Mesenchymal stem cell (in vitro differentiated cells and primary cell): ENCODE results near the gene PDE2A.

Source experiments
- DNase-seq: peaks from one replicate; pipeline ENCODE4 v3.0.0-alpha.2; 2013
- H2AFZ ChIP-seq: one replicate; pipeline ENCODE4 v1.6.1; 2013; ENCODE audit warnings: low read depth, mild to moderate bottlenecking, control low read depth, inconsistent platforms, low read length, moderate library complexity
- H2AK5ac ChIP-seq: 2 replicates; pipeline ENCODE4 v1.6.1; 2013; ENCODE audit warnings: low read length, moderate library complexity, mild to moderate bottlenecking, inconsistent platforms; ENCODE audit not compliant: severe bottlenecking
- H2BK120ac ChIP-seq: one replicate; pipeline ENCODE4 v1.6.1; 2013; ENCODE audit warnings: low read depth, mild to moderate bottlenecking, inconsistent platforms, low read length, moderate library complexity
- H2BK12ac ChIP-seq, 2 experiments: one replicate each; pipeline ENCODE4 v1.6.1; 2013; ENCODE audit warnings: inconsistent platforms in 2 of 2, low read length in 2 of 2, mild to moderate bottlenecking in 2 of 2, moderate library complexity in 2 of 2, control low read depth in 1 of 2
- H2BK15ac ChIP-seq: one replicate; pipeline ENCODE4 v1.6.1; 2013; ENCODE audit warnings: mild to moderate bottlenecking, low read depth, inconsistent platforms; ENCODE audit not compliant: poor library complexity, severe bottlenecking
- H2BK5ac ChIP-seq: 2 replicates; pipeline ENCODE4 v1.6.1; 2013; ENCODE audit warnings: low read depth, mild to moderate bottlenecking, low read length, control low read depth, inconsistent platforms; ENCODE audit not compliant: poor library complexity, severe bottlenecking
- H3K14ac ChIP-seq, 2 experiments: one replicate each; pipeline ENCODE4 v1.6.1; 2013; ENCODE audit warnings: inconsistent platforms in 2 of 2, low read length in 2 of 2, control low read depth in 1 of 2, mild to moderate bottlenecking in 1 of 2, moderate library complexity in 1 of 2
- H3K18ac ChIP-seq, 2 experiments: one replicate each; pipeline ENCODE4 v1.6.1; 2013; ENCODE audit warnings: inconsistent platforms in 2 of 2, low read length in 2 of 2, control low read depth in 1 of 2, low read depth in 1 of 2, mild to moderate bottlenecking in 1 of 2
- H3K23ac ChIP-seq, 2 experiments: one replicate each; pipeline ENCODE4 v1.6.1; 2013; ENCODE audit warnings: inconsistent platforms in 2 of 2, low read length in 2 of 2, mild to moderate bottlenecking in 2 of 2, moderate library complexity in 2 of 2, control low read depth in 1 of 2
- H3K27ac ChIP-seq: 2 replicates; pipeline ENCODE4 v1.5.1; 2013; ENCODE audit warnings: mild to moderate bottlenecking, moderate library complexity, low read length, control low read depth, inconsistent platforms; ENCODE audit not compliant: poor library complexity, severe bottlenecking
- H3K27me3 ChIP-seq, 2 experiments: 2 replicates each; pipeline versions ENCODE4 v1.6.1 to v1.7.0; 2013; ENCODE audit warnings: low read length in 2 of 2, mild to moderate bottlenecking in 2 of 2, moderate library complexity in 2 of 2, control low read depth in 1 of 2, inconsistent platforms in 1 of 2; ENCODE audit not compliant: control insufficient read depth in 1 of 2, insufficient read depth in 1 of 2
- H3K36me3 ChIP-seq, 2 experiments: 2 replicates each; pipeline versions ENCODE4 v1.6.1 to v1.7.0; 2013; ENCODE audit warnings: low read length in 2 of 2, control low read depth in 1 of 2, inconsistent platforms in 1 of 2, low read depth in 1 of 2, mild to moderate bottlenecking in 1 of 2; ENCODE audit not compliant: insufficient read depth in 2 of 2, control insufficient read depth in 1 of 2
- H3K4ac ChIP-seq, 2 experiments: one replicate each; pipeline ENCODE4 v1.6.1; 2013; ENCODE audit warnings: inconsistent platforms in 2 of 2, low read length in 2 of 2, mild to moderate bottlenecking in 2 of 2, moderate library complexity in 2 of 2, control low read depth in 1 of 2, low read depth in 1 of 2
- H3K4me1 ChIP-seq: 2 replicates; pipeline ENCODE4 v1.6.1; 2013; ENCODE audit warnings: low read depth, low read length, control low read depth; ENCODE audit not compliant: control insufficient read depth, insufficient read depth
- H3K4me2 ChIP-seq: 2 replicates; pipeline ENCODE4 v1.6.1; 2013; ENCODE audit warnings: low read length, mild to moderate bottlenecking, inconsistent platforms; ENCODE audit not compliant: poor library complexity, severe bottlenecking
- H3K4me3 ChIP-seq, 2 experiments: 2 replicates each; pipeline versions ENCODE4 v1.5.1 to v1.7.0; 2013; ENCODE audit warnings: low read length in 2 of 2, mild to moderate bottlenecking in 2 of 2, control low read depth in 1 of 2, low read depth in 1 of 2; ENCODE audit not compliant: insufficient read depth in 1 of 2
- H3K79me1 ChIP-seq: replicated peaks from 2 replicates; pipeline ENCODE4 v1.6.1; 2013; ENCODE audit warnings: mild to moderate bottlenecking, control low read depth, low read length, inconsistent platforms; ENCODE audit not compliant: poor library complexity, severe bottlenecking
- H3K9ac ChIP-seq: 2 replicates; pipeline ENCODE4 v1.7.0; 2013; ENCODE audit warnings: mild to moderate bottlenecking, low read length, moderate library complexity
- H3K9me3 ChIP-seq: 2 replicates; pipeline ENCODE4 v1.7.0; 2013; ENCODE audit warnings: mild to moderate bottlenecking, low read length; ENCODE audit not compliant: control insufficient read depth
- H4K8ac ChIP-seq: one replicate; pipeline ENCODE4 v1.6.1; 2013; ENCODE audit warnings: inconsistent platforms, mild to moderate bottlenecking, low read length, moderate library complexity
- H4K91ac ChIP-seq: one replicate; pipeline ENCODE4 v1.6.1; 2013; ENCODE audit warnings: mild to moderate bottlenecking, low read length, inconsistent platforms
- WGBS: methylation state at CpG from one replicate; pipeline ENCODE4 v1.1.7; 2013; ENCODE audit warnings: mixed read lengths; 5-methylcytosine and 5-hydroxymethylcytosine counted together

The PDE2A gene

GRCh38 chr11:72642043-72642883 is 32.0 kb downstream of the PDE2A start:
- Histone ChIP-seq H3K9ac (no peak overlapping the region), H2AFZ (peak overlapping the region; percentile 74), H2AK5ac (no peak overlapping the region), H2BK12ac (no peak overlapping the region), H3K18ac (peak overlapping the region in 1 of 2 experiments; percentile 43), H3K36me3 (no peaks in the 10 kb centered on the region), H3K4me2 (peak overlapping the region; percentile 89), H2BK5ac (no peak overlapping the region), H3K4ac (no peak overlapping the region), H3K79me1 (no peaks in the 10 kb centered on the region), H3K9me3 (no peaks in the 10 kb centered on the region), H4K91ac (no peak overlapping the region), H3K4me3 (peak overlapping the region; percentile 57 to 67), H3K14ac (no peak overlapping the region), H3K4me1 (peaks cover 18% of the 10 kb centered on the region), H3K27ac (no peak overlapping the region), H2BK120ac (no peak overlapping the region), H3K27me3 (peaks cover 46 to 48% of the 10 kb centered on the region in 2 experiments), H4K8ac (no peak overlapping the region), H3K23ac (no peak overlapping the region), H2BK15ac (peak overlapping the region; percentile 82)
- DNase-seq = peak; percentile 23
- 4% methylated on average over 22 of the region's 85 CpGs for WGBS

- Histone ChIP-seq H3K79me1 (no peaks in the 10 kb centered on the region), H3K9ac (no peak overlapping the region), H3K4me2 (no peak overlapping the region), H2BK15ac (no peak overlapping the region), H4K8ac (no peak overlapping the region), H3K18ac (no peak overlapping the region), H2AFZ (no peak overlapping the region), H3K27me3 (peaks cover 53 to 55% of the 10 kb centered on the region in 2 experiments), H3K4me3 (peak overlapping the region in 1 of 2 experiments; percentile 44), H2BK5ac (no peak overlapping the region), H3K23ac (no peak overlapping the region), H4K91ac (no peak overlapping the region), H2BK12ac (no peak overlapping the region), H3K4me1 (peaks cover 19% of the 10 kb centered on the region), H2AK5ac (no peak overlapping the region), H3K27ac (no peak overlapping the region), H3K4ac (no peak overlapping the region), H2BK120ac (no peak overlapping the region), H3K9me3 (no peaks in the 10 kb centered on the region), H3K36me3 (no peaks in the 10 kb centered on the region), H3K14ac (no peak overlapping the region)
- DNase-seq = no peak
- WGBS = 56% methylated on average over 12 of the region's 12 CpGs
Measured at GRCh38 chr11:72641522-72642042, 32.6 kb downstream of the PDE2A start.

GRCh38 chr11:72639502-72640375 is 34.5 kb downstream of the PDE2A start:
- 78% methylated on average over 23 of the region's 23 CpGs for WGBS
- H3K4me2 ChIP-seq = no peak overlapping the region
- H4K8ac ChIP-seq = no peak overlapping the region
- H3K4ac ChIP-seq = no peak overlapping the region
- H2BK12ac ChIP-seq = no peak overlapping the region
- no peak overlapping the region for H3K27ac ChIP-seq
- H3K23ac ChIP-seq = peak overlapping the region in 1 of 2 experiments; percentile 35
- H3K4me3 ChIP-seq = no peak overlapping the region
- H2AFZ ChIP-seq = no peak overlapping the region
- no peak for DNase-seq
- no peak overlapping the region for H2AK5ac ChIP-seq
- no peak overlapping the region for H3K18ac ChIP-seq
- no peaks in the 10 kb centered on the region for H3K9me3 ChIP-seq
- no peaks in the 10 kb centered on the region for H3K36me3 ChIP-seq
- H3K79me1 ChIP-seq = no peaks in the 10 kb centered on the region
- H3K4me1 ChIP-seq = peaks cover 19% of the 10 kb centered on the region
- no peak overlapping the region for H2BK5ac ChIP-seq
- H3K9ac ChIP-seq = no peak overlapping the region
- H2BK120ac ChIP-seq = no peak overlapping the region
- H3K27me3 ChIP-seq = peaks cover 69 to 74% of the 10 kb centered on the region in 2 experiments
- H3K14ac ChIP-seq = peak overlapping the region in 1 of 2 experiments; percentile 66
- H2BK15ac ChIP-seq = no peak overlapping the region
- H4K91ac ChIP-seq = no peak overlapping the region

GRCh38 chr11:72637926-72638325 is 36.3 kb downstream of the PDE2A start:
- 90% methylated on average over 8 of the region's 8 CpGs for whole genome bisulfite sequencing
- no peak overlapping the region for H3K23ac ChIP-seq
- H3K9ac ChIP-seq = no peak overlapping the region
- H3K79me1 ChIP-seq = no peaks in the 10 kb centered on the region
- no peak overlapping the region for H3K4me2 ChIP-seq
- H2BK15ac ChIP-seq = no peak overlapping the region
- H3K27ac ChIP-seq = no peak overlapping the region
- no peak overlapping the region for H2AK5ac ChIP-seq
- H3K4ac ChIP-seq = no peak overlapping the region
- peaks cover 10% of the 10 kb centered on the region for H3K4me1 ChIP-seq
- H4K8ac ChIP-seq = no peak overlapping the region
- no peaks in the 10 kb centered on the region for H3K36me3 ChIP-seq
- no peak overlapping the region for H3K18ac ChIP-seq
- no peak for DNase-seq
- no peak overlapping the region for H2BK12ac ChIP-seq
- H2BK5ac ChIP-seq = no peak overlapping the region
- peaks cover 6% of the 10 kb centered on the region for H3K9me3 ChIP-seq
- H2AFZ ChIP-seq = no peak overlapping the region
- H2BK120ac ChIP-seq = no peak overlapping the region
- peaks cover 87 to 91% of the 10 kb centered on the region in 2 experiments for H3K27me3 ChIP-seq
- H4K91ac ChIP-seq = no peak overlapping the region
- H3K14ac ChIP-seq = no peak overlapping the region
- H3K4me3 ChIP-seq = no peak overlapping the region
